GM19463 (cell line): ENCODE data around the gene CSH2.
"Not testable (repeated sequence)": the region's sequence is repeated elsewhere in the genome, so short reads cannot be mapped to it uniquely, and the experiment has no call there.

Experiments
- ATAC-seq: cut with Tn5 transposase; IDR thresholded peaks from one replicate; pipeline ENCODE4 v1.9.1; 2021; ENCODE audit warnings: mild to moderate bottlenecking, moderate library complexity; ENCODE audit not compliant: unreplicated experiment

Gene CSH2

GRCh38 chr17:63873577-63873976 lies at the start of gene CSH2:
CSH2 (minus strand) TSS chr17:63873677; CDS start chr17:63873614, 63 bp downstream.
- ATAC-seq = not testable (repeated sequence)

- ATAC-seq = peak; percentile 40
Measured at GRCh38 chr17:63922402-63922801, 48.9 kb upstream of the CSH2 start.

- ATAC-seq = not testable (repeated sequence)
Measured at GRCh38 chr17:63920779-63921178, 47.3 kb upstream of the CSH2 start.

- ATAC-seq = not testable (repeated sequence)
Measured at GRCh38 chr17:63920050-63920449, 46.6 kb upstream of the CSH2 start.

- no peak for ATAC-seq
Measured at GRCh38 chr17:63919311-63919723, 45.8 kb upstream of the CSH2 start.

GRCh38 chr17:63918789-63919305 lies 45.4 kb upstream of the CSH2 start, which contains the start of gene GH1:
GH1 (minus strand) TSS chr17:63918839; CDS start chr17:63918776, 63 bp downstream.
- ATAC-seq = not testable (repeated sequence)

- no peak for ATAC-seq
Measured at GRCh38 chr17:63918305-63918704, 44.8 kb upstream of the CSH2 start.

GRCh38 chr17:63917646-63918045 lies 44.2 kb upstream of the CSH2 start:
- ATAC-seq = no peak

GRCh38 chr17:63917206-63917605 lies 43.7 kb upstream of the CSH2 start:
- not testable (repeated sequence) for ATAC-seq

- no peak for ATAC-seq
Measured at GRCh38 chr17:63916566-63917185, 43.2 kb upstream of the CSH2 start.

GRCh38 chr17:63915753-63916152 lies 42.3 kb upstream of the CSH2 start:
- not testable (repeated sequence) for ATAC-seq

- no peak for ATAC-seq
Measured at GRCh38 chr17:63914471-63914870, 41.0 kb upstream of the CSH2 start.

- ATAC-seq = no peak
Measured at GRCh38 chr17:63911657-63912100, 38.2 kb upstream of the CSH2 start.

GRCh38 chr17:63911041-63911635 lies 37.7 kb upstream of the CSH2 start, which contains the start of gene CSHL1:
CSHL1 (minus strand) TSS chr17:63911258; CDS start chr17:63911196, 62 bp downstream.
- ATAC-seq = no peak

- no peak for ATAC-seq
Measured at GRCh38 chr17:63910096-63910495, 36.6 kb upstream of the CSH2 start.

GRCh38 chr17:63909586-63909985 lies 36.1 kb upstream of the CSH2 start:
- not testable (repeated sequence) for ATAC-seq

- not testable (repeated sequence) for ATAC-seq
Measured at GRCh38 chr17:63907161-63907778, 33.8 kb upstream of the CSH2 start.

GRCh38 chr17:63904796-63905195 lies 31.3 kb upstream of the CSH2 start:
- ATAC-seq = not testable (repeated sequence)

GRCh38 chr17:63903787-63904201 lies 30.3 kb upstream of the CSH2 start:
- not testable (repeated sequence) for ATAC-seq

- ATAC-seq = not testable (repeated sequence)
Measured at GRCh38 chr17:63901971-63902370, 28.5 kb upstream of the CSH2 start.
